Measurements from ENCODE around the gene ST8SIA4.

The ST8SIA4 gene

DNA sequence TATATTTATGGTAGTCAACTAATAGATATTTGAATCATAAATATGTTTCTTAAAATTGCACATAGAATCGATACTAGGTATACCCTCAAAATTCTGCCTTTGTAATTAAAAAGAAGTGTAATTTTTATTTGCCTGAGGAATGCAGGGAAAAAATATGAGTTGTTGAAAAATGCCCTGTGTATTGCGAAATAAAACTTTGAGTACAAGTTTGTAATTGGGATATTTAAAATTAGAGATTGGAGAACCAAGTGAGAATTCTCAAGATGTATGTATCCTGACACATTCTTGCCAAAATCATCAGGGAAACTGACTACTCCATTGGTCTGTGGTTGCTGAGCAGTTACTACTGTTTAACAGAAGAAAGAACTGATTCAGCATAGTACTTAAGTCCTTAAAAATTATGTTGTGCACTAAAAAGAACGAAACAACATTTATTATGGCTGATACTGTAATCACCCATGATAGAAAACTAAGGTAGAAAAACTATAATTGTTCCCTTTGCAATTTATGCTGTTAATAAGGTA, 36.0 kb downstream of the ST8SIA4 start:
- no peak for DNase-seq (ENCODE audit: low read depth)

DNA sequence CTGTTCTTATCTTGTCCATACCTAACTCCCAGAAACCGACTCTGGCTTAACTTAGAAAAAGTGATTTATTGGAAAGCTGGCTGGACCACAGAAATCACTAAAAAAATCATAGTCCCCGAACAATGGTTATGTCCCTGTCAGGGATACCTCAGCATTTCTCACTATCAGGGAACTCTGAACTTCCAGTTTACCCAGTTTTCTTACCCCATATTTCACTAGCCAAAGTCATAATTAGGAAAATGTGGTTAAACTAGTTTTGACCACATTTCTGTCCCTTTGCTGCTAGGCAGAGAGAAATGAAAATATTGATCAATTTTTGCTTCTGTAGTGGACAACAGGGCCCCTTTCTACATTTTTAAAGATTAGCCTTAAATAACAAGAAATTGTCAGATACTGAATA, 38.2 kb downstream of the ST8SIA4 start:
- no peak for DNase-seq (ENCODE audit: low read depth)

DNA sequence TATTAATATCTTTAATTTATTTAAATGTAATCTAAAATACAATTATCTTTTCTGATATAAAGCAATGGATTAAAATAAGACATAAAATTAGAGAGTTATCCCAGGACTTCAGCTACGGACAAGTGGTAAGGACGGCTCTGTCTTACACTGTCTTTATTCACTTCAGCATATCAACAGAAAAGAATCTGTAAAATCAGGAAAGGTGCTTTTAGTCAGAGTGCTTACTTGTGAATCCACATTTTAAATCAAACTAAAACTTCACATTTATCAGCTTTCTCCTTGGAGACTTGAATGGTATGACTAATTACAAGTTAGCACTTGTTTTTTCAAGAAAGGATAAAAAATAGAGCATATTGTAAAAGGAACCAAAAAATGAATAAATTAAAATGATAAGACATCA, 39.3 kb downstream of the ST8SIA4 start:
- no peak for DNase-seq (ENCODE audit: low read depth)

GRCh38 chr5:100861148-100861547, 41.9 kb downstream of the ST8SIA4 start:
- no peak for DNase-seq (ENCODE audit: low read depth)

GRCh38 chr5:100860407-100860806, 42.7 kb downstream of the ST8SIA4 start:
- no peak for DNase-seq (ENCODE audit: low read depth)

GRCh38 chr5:100858987-100859545, 44.0 kb downstream of the ST8SIA4 start:
- DNase-seq (ENCODE audit: low read depth): no peak

- no peak for DNase-seq (ENCODE audit: low read depth)
These were observed 46.6 kb downstream of the ST8SIA4 start for GRCh38 chr5:100856462-100856861.

DNA sequence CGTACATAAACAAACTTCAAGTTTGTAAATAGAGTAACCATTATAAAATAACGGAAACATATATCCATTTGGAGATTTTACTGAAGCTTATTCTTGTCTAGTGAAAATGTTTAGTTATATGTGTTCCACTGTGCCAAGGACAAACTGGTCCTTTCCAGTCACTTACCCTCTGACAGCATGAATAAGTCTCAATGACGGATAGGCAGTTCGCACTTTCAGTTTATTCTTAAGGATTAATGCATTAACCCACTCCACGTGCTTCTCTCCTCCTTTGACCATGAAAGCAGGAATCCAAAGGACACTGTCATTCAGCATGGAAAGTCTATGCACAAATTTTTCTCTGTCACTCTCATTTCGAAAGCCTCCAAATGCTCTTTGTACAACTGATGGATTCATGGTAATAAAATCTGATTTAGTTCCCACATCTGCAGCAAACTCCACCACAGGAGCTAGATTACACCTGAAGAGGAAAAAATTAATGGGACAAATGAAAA, 47.1 kb downstream of the ST8SIA4 start:
- no peak for DNase-seq (ENCODE audit: low read depth)

DNA sequence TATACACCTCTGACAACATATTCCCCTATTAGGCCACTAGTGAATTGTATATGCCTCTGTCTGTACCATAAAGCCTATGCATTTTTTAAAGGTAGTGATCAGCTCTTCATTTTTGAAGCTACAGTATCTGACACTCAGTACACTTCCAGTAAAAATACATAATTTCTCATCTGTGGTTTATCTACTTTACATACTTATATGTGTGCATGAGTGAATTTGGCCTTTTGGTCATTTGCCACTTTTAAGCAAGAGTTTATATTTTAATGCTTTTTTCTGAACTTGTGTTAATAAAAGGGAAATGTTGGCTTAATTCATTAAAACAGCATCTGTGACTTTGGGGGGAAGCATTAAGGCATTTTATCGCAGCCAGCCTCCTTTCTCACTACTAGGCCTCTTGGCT, 47.8 kb downstream of the ST8SIA4 start:
- DNase-seq (ENCODE audit: low read depth): no peak

- DNase-seq (ENCODE audit: low read depth): no peak
These were observed 48.5 kb downstream of the ST8SIA4 start for GRCh38 chr5:100854591-100854990.

GRCh38 chr5:100853582-100853981, 49.5 kb downstream of the ST8SIA4 start:
- no peak for DNase-seq (ENCODE audit: low read depth)

GRCh38 chr5:100852988-100853449, 50.1 kb downstream of the ST8SIA4 start:
- DNase-seq (ENCODE audit: low read depth): no peak

- no peak for DNase-seq (ENCODE audit: low read depth)
These were observed 51.0 kb downstream of the ST8SIA4 start for GRCh38 chr5:100852051-100852450.

- no peak for DNase-seq (ENCODE audit: low read depth)
These were observed 56.3 kb downstream of the ST8SIA4 start for GRCh38 chr5:100846772-100847171.

- no peak for DNase-seq (ENCODE audit: low read depth)
These were observed 61.0 kb downstream of the ST8SIA4 start for GRCh38 chr5:100842080-100842479.

GRCh38 chr5:100841358-100842076, 61.6 kb downstream of the ST8SIA4 start:
- no peak for DNase-seq (ENCODE audit: low read depth)

- DNase-seq (ENCODE audit: low read depth): no peak
These were observed 62.3 kb downstream of the ST8SIA4 start for GRCh38 chr5:100840789-100841188.

DNA sequence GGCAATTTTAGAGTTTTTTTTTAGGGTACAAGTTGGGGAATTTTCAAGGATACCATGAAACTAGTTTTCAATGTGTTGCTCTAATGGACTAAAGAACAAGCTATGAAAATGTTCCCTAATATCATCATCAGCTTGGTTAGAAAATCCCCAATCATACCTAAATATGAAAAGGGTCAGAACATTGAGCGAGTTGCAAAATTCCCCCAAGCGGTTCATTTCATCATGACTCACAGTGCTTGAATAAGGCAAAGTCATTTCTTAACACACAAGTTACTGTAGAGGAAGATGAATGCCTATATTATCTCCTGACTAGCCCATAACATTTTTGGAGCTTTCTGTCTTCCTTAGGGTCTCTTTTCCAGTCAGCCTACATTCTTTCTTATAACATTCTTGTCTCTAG, 62.7 kb downstream of the ST8SIA4 start:
- no peak for DNase-seq (ENCODE audit: low read depth)

GRCh38 chr5:100838048-100838473, 65.0 kb downstream of the ST8SIA4 start:
- no peak for DNase-seq (ENCODE audit: low read depth)

DNA sequence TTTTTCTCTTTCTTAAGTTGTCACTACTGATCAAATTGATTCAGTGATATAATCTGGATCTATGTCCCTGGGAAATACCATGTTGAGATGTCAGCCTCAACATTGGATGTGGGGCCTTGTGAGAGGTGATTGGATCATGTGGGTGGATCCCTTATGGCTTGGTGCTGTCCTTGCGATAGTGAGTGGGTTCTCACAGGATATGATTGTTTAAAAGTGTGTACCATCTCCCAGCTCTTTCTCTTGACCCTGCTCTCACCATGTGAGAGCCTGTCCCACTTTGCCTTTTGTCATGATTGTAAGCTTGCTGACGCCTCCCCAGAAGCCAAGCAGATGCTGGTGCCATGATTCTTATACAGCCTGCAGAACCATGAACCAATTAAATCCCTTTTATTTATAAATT, 68.6 kb downstream of the ST8SIA4 start:
- DNase-seq (ENCODE audit: low read depth): no peak

- no peak for DNase-seq (ENCODE audit: low read depth)
These were observed 70.5 kb downstream of the ST8SIA4 start for GRCh38 chr5:100832252-100833230.

- DNase-seq (ENCODE audit: low read depth): no peak
These were observed 74.2 kb downstream of the ST8SIA4 start for GRCh38 chr5:100828898-100829356.

Data from activated T-helper 1 cell treated with Interleukin-2 at 50 U/mL for 16 hours (primary cell).